OCI-LY7 (cell line): ENCODE results near the gene TNC. TPM values are rescaled to one million over a fixed set of nuclear protein-coding genes. Genes with fewer than 3 reads are reported as not detected.

ENCODE experiments used
- BruUV-seq: library from RNA; stranded (reverse); fragments of 400-500 nt; replicated peaks from 2 replicates; lab custom pipeline; 2021; lab: Mats Ljungman, UMichigan
- CTCF ChIA-PET: fragments of 300-600 bp; sonication (Branson Sonifier 250); formaldehyde crosslinking; loops from one replicate; lab custom pipeline; 2022; ENCODE audit warnings: antibody characterized with exemption; ENCODE audit not compliant: unreplicated experiment; lab: Charles Lee
- POLR2A ChIA-PET: fragments of 300-600 bp; sonication (Branson Sonifier 250); formaldehyde crosslinking; loops from one replicate; lab custom pipeline; 2022; ENCODE audit warnings: antibody characterized with exemption; lab: Charles Lee
- DNase-seq: peaks from one replicate; pipeline ENCODE4 v3.0.0-alpha.2; 2015; ENCODE audit warnings: low spot score
- H2AFZ ChIP-seq: fragments of 200-600 bp; sonication (generic), shearing (Covaris generic); 2 replicates; pipeline ENCODE4 v1.6.1; 2014; ENCODE audit warnings: mild to moderate bottlenecking, antibody characterized with exemption, low read length, moderate library complexity
- H3K27ac ChIP-seq: fragments of 200-600 bp; sonication (generic); 2 replicates; pipeline ENCODE4 v1.5.1; 2014; ENCODE audit warnings: mixed run types, low read depth, mild to moderate bottlenecking, moderate library complexity, low read length, inconsistent platforms; ENCODE audit not compliant: poor library complexity, severe bottlenecking
- H3K36me3 ChIP-seq: fragments of 200-600 bp; sonication (generic); 2 replicates; pipeline ENCODE4 v1.6.1; 2014; ENCODE audit warnings: mild to moderate bottlenecking, antibody characterized with exemption, low read length, moderate library complexity, mixed read lengths; ENCODE audit not compliant: insufficient read depth
- H3K4me1 ChIP-seq: fragments of 200-600 bp; sonication (generic); 2 replicates; pipeline ENCODE4 v1.5.1; 2014; ENCODE audit warnings: mild to moderate bottlenecking, low read length; ENCODE audit not compliant: insufficient read depth, poor library complexity, severe bottlenecking
- H3K4me2 ChIP-seq: fragments of 200-600 bp; sonication (generic); 2 replicates; pipeline ENCODE4 v1.6.1; 2014; ENCODE audit warnings: mild to moderate bottlenecking, low read length
- H3K4me3 ChIP-seq: fragments of 200-600 bp; sonication (generic); 2 replicates; pipeline ENCODE4 v1.5.1; 2014; ENCODE audit warnings: mild to moderate bottlenecking, low read depth, low read length; ENCODE audit not compliant: poor library complexity, severe bottlenecking
- H3K79me2 ChIP-seq: fragments of 200-600 bp; sonication (generic); 2 replicates; pipeline ENCODE4 v1.6.1; 2016; ENCODE audit warnings: low read depth, mild to moderate bottlenecking, low read length, moderate library complexity, mixed read lengths; ENCODE audit not compliant: insufficient read depth
- H3K9me2 ChIP-seq: fragments of 200-600 bp; sonication (generic); 2 replicates; pipeline ENCODE4 v1.6.1; 2016; ENCODE audit warnings: mild to moderate bottlenecking, low read length, mixed read lengths; ENCODE audit not compliant: insufficient read depth
- H3K9me3 ChIP-seq: fragments of 200-600 bp; sonication (generic); 2 replicates; pipeline ENCODE4 v1.6.1; 2014; ENCODE audit warnings: mild to moderate bottlenecking, mixed run types, low read length, mixed read lengths
- H4K20me1 ChIP-seq: fragments of 200-600 bp; sonication (generic); 2 replicates; pipeline ENCODE4 v1.6.1; 2014; ENCODE audit warnings: mild to moderate bottlenecking, antibody characterized with exemption, low read length, moderate library complexity, mixed read lengths; ENCODE audit not compliant: insufficient read depth
- CTCF ChIP-seq: fragments of 200-600 bp; sonication (generic); conservative IDR thresholded peaks from 2 replicates; pipeline ENCODE4 v1.5.1; 2014; ENCODE audit warnings: mild to moderate bottlenecking, antibody characterized with exemption, low read length, moderate library complexity, mixed read lengths
- EZH2phosphoT487 ChIP-seq: fragments of 200-600 bp; sonication (generic); IDR thresholded peaks from 2 replicates; pipeline ENCODE4 v1.6.1; 2018; ENCODE audit warnings: low read depth, borderline replicate concordance, mild to moderate bottlenecking, mixed run types, antibody characterized with exemption, low read length, moderate library complexity, mixed read lengths
- intact Hi-C: fragments of 100-400 bp; cut with micrococcal nuclease; formaldehyde crosslinking; loops from one replicate; pipeline ENCODE4 v1.10.0; 2022; ENCODE audit not compliant: unreplicated experiment
- total RNA-seq, 2 experiments: library from RNA; depleted of rRNA in 1 of 2; stranded (reverse); fragments of >200 nt in 1 of 2; shearing (Covaris generic) in 1 of 2; gene quantifications; 2 replicates each; pipeline ENCODE4 v1.2.3, GENCODE V29; 2014 to 2022

Gene TNC
- total RNA-seq, 2 experiments from 2014 or later: not detected

GRCh38 chr9:115016344-115016743, 101.6 kb downstream of the TNC start:
- TF ChIP-seq EZH2phosphoT487: no peak
- TF ChIP-seq CTCF: no peak
- no peaks in the 10 kb centered on the region for H3K79me2 ChIP-seq
- POLR2A ChIA-PET: interaction anchor here (0.9 kb wide), 1 partner anchor 274 kb away, joined by 4 read pairs; no protein-coding TSS in a partner anchor

GRCh38 chr9:115015018-115015635, 102.8 kb downstream of the TNC start:
- no peak overlapping the region for H3K4me2 ChIP-seq

More at GRCh38 chr9:115016344-115016743, 101.6 kb downstream of the TNC start:
- no peaks in the 10 kb centered on the region for H3K9me3 ChIP-seq
- intact Hi-C loops: no loop called here
- H3K4me2 ChIP-seq: no peak overlapping the region
- H3K27ac ChIP-seq: no peak overlapping the region
- CTCF ChIA-PET: interaction anchor here (0.6 kb wide), 1 partner anchor 54 kb away, joined by 3 read pairs; no protein-coding TSS in a partner anchor
- DNase-seq: no peak
- H3K9me2 ChIP-seq: no peaks in the 10 kb centered on the region
- no peak overlapping the region for H2AFZ ChIP-seq
- peaks cover 4% of the 10 kb centered on the region for H3K4me1 ChIP-seq
- H3K4me3 ChIP-seq: no peak overlapping the region
- no peaks in the 10 kb centered on the region for H4K20me1 ChIP-seq
- H3K36me3 ChIP-seq: no peaks in the 10 kb centered on the region
- BruUV-seq: no TSS peak

More at GRCh38 chr9:115015018-115015635, 102.8 kb downstream of the TNC start:
- peak; percentile 52 for DNase-seq
- Histone ChIP-seq H2AFZ (no peak overlapping the region), H3K27ac (no peak overlapping the region), H3K79me2 (no peaks in the 10 kb centered on the region), H3K9me3 (no peaks in the 10 kb centered on the region), H3K9me2 (no peaks in the 10 kb centered on the region), H3K4me1 (peaks cover 4% of the 10 kb centered on the region), H4K20me1 (no peaks in the 10 kb centered on the region), H3K36me3 (no peaks in the 10 kb centered on the region), H3K4me3 (no peak overlapping the region)
- ChIA-PET CTCF (interaction anchor here (0.8 to 0.9 kb wide), 3 partner anchors 73 to 276 kb away, joined by 3 to 4 read pairs (median 3); no protein-coding TSS in a partner anchor), POLR2A (no interaction called here)
- no TSS peak for BruUV-seq
- intact Hi-C loops: no loop called here
- TF ChIP-seq CTCF (peak; percentile 85), EZH2phosphoT487 (no peak)
